ENCODE results near the gene CYFIP1. TPM values are rescaled to one million over a fixed set of nuclear protein-coding genes. Genes with fewer than 3 reads are reported as not detected.

The CYFIP1 gene
- total RNA-seq, 1 donor from 2014 or later, result 32.4 TPM

DNA sequence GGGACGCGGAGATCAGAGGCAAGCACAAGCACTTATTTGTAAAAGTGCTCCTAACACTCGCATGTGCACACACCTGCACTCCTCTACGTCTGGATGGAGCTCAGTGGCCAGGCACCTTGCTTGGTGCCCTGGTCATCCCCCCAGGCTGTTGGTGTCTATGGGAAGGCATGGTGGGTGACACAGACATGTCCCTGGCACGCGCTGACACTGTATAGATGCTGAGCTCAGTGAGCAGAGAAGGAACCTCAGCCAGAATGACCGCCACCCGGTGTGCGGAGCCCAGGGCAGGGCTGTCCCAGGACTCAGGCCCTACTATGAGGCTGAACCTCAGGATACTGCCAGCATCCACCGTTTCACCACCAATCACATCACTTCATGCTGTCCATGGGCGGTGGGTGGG lies 77.2 kb downstream of the CYFIP1 start:
- intact Hi-C loops (cut with micrococcal nuclease), result no loop called here
- DNase-seq (no peak), ATAC-seq (no peak)

DNA sequence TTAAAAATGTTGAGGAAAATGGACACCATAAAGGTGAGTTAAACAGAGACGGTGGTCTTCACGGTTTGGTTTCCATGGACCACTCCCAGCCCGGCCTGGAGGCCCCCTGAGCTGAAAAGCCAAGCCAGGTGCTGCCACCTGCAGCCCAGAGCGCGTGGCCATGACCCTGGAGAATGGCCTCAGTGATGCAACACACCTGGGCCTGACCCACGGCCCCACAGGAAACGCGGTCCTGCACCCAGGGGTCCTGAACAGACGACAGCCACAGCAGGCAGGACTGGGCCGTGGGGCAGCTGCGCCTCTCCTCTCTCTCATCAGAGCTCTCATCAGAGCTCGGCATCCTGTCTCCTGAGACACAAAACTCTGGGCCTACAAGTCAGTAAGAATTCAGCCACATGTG lies 77.6 kb downstream of the CYFIP1 start:
- no peak for DNase-seq
- intact Hi-C loops (cut with micrococcal nuclease), result no loop called here
- ATAC-seq, result no peak

DNA sequence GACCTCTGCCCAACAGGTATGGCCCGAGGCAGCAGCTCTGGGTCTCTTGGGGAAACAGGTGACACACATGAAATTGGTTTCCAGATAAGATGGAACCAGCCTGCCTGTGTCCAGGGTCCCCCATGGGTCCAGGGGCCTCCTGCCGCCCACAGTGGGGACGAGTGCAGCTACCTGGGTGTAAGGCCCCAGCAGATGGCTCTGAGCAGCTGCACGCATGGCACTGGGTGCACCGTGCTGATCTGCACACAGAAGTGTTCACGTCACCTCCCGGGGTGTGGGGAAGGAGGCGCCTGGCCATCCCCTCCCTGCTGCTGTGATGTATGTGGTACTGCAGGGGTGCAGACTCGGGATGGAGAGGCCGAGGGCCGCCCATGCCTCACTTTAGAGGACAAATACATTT lies 78.1 kb downstream of the CYFIP1 start:
- DNase-seq, result no peak
- no peak for ATAC-seq
- intact Hi-C loops (cut with micrococcal nuclease), result no loop called here

- intact Hi-C loops (cut with micrococcal nuclease), result no loop called here
- ATAC-seq (no peak), DNase-seq (no peak)
These were observed 84.5 kb downstream of the CYFIP1 start for GRCh38 chr15:22895465-22896190.

DNA sequence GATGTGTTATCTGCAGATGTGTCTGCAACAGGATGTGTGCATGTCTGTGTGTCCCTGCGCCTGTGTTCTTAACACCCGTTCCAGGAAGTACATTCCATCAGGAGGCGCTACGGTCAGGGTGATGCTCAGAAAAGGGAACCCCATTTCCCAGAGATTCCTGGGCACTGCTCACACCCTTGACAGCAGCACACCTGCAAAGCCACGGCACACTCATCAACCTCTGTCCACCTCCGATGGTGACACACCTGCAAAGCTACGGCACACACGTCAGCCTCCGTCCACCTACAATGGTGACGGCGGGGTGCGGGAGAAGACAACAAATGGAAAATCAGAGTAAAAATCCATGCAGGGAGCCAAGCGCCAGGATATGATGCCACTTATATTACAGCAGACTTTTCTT lies 86.3 kb downstream of the CYFIP1 start:
- no peak for ATAC-seq
- no peak for DNase-seq
- intact Hi-C loops (cut with micrococcal nuclease), result no loop called here

GRCh38 chr15:22893081-22893480 lies 87.1 kb downstream of the CYFIP1 start:
- intact Hi-C loops (cut with micrococcal nuclease), result no loop called here
- DNase-seq (no peak), ATAC-seq (no peak)

DNA sequence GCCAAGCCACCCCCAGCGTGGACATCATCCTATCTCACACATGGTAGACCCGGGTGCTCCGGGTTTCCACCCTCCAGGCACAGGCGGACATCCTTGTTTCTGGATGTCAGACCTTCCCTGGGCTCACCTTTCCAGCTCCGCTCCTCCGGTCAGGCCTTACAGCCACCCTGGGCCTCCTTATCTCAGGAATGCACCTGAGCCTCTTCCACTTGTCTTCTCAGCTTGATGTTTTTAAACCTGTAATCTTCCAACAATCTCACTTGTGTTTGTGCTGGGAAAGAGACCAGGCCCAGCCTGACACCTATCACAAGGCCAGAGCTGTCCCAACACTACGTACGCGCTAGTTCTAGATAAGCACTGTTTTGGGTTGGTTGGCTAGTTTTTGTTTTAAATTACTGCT lies 87.8 kb downstream of the CYFIP1 start:
- DNase-seq, result no peak
- intact Hi-C loops (cut with micrococcal nuclease), result no loop called here
- no peak for ATAC-seq

GRCh38 chr15:22891426-22892210 lies 88.5 kb downstream of the CYFIP1 start:
- ATAC-seq, result no peak

GRCh38 chr15:22890296-22890695 lies 89.9 kb downstream of the CYFIP1 start:
- intact Hi-C loops (cut with micrococcal nuclease), result no loop called here
- ATAC-seq, result no peak
- DNase-seq, result no peak

More at GRCh38 chr15:22891426-22892210, 88.5 kb downstream of the CYFIP1 start:
- intact Hi-C loops (cut with micrococcal nuclease), result no loop called here
- DNase-seq, result no peak

GRCh38 chr15:22889146-22889818 lies 90.9 kb downstream of the CYFIP1 start:
- ATAC-seq, result no peak
- no peak for DNase-seq
- intact Hi-C loops (cut with micrococcal nuclease), result no loop called here

GRCh38 chr15:22888120-22888859 lies 91.9 kb downstream of the CYFIP1 start:
- DNase-seq (no peak), ATAC-seq (peak; percentile 66)
- intact Hi-C loops (cut with micrococcal nuclease), result no loop called here

DNA sequence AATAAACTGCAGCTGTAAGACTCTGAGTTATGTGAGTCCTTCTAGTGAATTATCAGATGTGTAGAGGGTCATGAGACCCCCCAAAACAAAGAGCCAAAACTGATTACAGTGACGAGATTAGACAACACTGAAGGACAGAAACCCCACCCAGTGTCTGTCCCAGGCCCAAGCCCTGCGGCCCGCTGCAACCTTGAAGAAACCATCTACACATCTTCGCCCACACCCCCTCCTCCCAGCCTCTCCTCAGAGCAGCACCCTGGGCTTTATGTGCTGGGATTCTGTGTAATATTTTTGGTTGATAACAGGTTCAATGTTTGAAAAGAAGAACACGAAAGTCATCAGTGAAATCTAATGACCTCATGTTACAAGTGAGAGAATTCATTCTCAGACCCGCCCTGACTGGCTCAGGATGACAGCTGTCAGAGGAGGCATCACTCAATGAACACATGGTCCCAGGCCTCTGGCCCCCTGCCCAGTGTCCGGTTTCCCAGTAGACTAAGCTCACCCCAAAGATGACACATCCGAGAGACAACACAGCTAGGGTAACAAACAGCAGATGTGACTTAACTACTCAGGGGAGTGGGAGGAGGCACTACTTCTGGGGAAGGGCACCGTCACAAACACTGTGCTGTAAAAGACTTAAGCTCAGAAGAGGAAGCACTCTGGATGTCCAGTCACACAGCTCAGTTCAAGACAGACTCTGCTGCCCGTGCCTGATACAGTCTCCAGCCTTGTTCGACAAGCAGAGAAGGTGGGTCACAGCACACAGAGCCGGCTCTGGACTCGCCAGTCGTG lies 92.8 kb downstream of the CYFIP1 start:
- intact Hi-C loops (cut with micrococcal nuclease), result no loop called here
- ATAC-seq (peak; percentile 48), DNase-seq (peak; percentile 50)

GRCh38 chr15:22885120-22885519 lies 95.0 kb downstream of the CYFIP1 start:
- intact Hi-C loops (cut with micrococcal nuclease), result no loop called here
- no peak for DNase-seq
- ATAC-seq, result no peak

DNA sequence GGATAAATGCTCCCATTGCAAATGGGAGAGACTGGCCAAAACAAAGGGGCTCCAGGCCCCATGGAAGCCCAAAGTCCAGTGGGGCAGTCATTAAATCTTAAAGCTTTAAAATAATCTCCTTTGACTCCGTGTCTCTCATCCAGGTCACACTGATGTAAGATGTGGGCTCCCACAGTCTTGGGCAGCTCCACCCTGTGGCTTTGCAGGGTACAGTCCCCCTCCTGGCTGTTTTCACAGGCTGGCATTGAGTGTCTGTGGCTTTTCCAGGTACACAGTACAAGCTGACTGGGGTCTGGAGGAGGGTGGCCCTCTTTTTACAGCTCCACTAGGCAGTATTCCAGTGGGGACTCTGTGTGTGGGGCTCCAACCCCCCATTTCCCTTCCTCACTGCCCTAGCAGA lies 95.8 kb downstream of the CYFIP1 start:
- ATAC-seq (no peak), DNase-seq (no peak)
- intact Hi-C loops (cut with micrococcal nuclease), result no loop called here

- no peak for DNase-seq
- ATAC-seq, result no peak
- intact Hi-C loops (cut with micrococcal nuclease), result no loop called here
These were observed 97.0 kb downstream of the CYFIP1 start for GRCh38 chr15:22883196-22883595.

DNA sequence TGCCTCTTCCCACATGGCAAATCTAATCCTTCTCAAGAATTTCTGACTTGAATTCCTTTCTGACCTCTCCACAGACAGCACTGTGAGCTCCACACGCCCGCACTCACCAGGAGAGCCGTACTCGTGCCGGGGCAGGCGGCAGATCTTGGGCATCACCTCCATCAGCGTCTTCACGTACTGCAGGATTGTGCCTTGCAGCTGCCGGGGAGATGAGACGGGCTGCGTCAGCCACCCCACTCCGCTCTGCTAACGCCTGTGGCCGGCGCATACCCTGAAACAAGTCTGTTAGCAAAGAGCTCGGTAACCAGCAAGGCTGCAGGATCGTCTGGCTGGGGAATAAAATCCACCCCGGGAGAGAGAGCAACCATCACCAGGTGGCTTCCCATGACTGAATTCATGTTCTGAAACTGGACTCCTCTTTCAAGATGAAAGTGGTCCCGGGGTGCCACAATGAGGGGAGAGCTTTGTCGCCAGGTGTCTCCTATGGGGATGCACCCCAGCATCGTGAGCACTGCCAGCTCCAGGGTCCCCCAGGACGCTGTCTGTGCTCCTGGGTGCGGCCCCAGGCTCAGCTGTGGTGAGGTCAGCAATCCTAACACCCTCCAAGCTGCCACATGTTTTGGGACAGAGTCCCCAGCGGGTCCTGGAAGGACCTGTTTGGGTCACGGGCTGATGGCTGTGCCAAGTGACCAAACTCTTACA lies 98.3 kb downstream of the CYFIP1 start:
- DNase-seq, result no peak
- intact Hi-C loops (cut with micrococcal nuclease), result no loop called here

GRCh38 chr15:22880981-22881738 lies 99.0 kb downstream of the CYFIP1 start:
- no peak for DNase-seq
- ATAC-seq, result no peak
- intact Hi-C loops (cut with micrococcal nuclease), result no loop called here

More for the DNA sequence above, 98.3 kb downstream of the CYFIP1 start:
- ATAC-seq, result no peak

Data from left ventricle myocardium superior (tissue), 1 donor.